Endothelial cell of hepatic sinusoid (primary cell): ENCODE measurements around the gene VPS25.

ENCODE experiments used
- in situ Hi-C: cut with HindIII; loops from 2 replicates; pipeline ENCODE4 v1.10.0; 2017; ENCODE audit warnings: low sequenced_read_pairs

The VPS25 gene

GRCh38 chr17:42792545-42792944 is 19.3 kb downstream of the VPS25 start:
- in situ Hi-C loops = no loop called here

- in situ Hi-C loops = no loop called here
Observed at GRCh38 chr17:42795061-42795460, 21.8 kb downstream of the VPS25 start.

DNA sequence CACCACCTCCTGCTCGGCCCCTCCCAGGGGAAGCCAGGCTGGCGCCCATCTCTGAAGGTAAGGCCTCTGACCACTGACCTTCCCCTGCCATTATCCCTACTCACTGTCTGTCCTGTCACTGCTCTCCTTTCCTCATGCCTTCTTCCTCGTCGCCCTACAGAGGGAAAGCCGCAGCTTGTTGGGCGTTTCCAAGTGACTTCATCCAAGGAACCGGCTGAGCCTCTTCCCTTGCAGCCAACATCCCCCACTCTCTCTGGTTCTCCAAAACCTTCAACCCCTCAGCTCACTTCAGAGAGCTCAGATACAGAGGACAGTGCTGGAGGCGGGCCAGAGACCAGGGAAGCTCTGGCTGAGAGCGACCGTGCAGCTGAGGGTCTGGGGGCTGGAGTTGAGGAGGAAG is 22.2 kb downstream of the VPS25 start:
- in situ Hi-C loops = no loop called here

- in situ Hi-C loops = no loop called here
Observed at GRCh38 chr17:42796066-42796758, 23.0 kb downstream of the VPS25 start.

DNA sequence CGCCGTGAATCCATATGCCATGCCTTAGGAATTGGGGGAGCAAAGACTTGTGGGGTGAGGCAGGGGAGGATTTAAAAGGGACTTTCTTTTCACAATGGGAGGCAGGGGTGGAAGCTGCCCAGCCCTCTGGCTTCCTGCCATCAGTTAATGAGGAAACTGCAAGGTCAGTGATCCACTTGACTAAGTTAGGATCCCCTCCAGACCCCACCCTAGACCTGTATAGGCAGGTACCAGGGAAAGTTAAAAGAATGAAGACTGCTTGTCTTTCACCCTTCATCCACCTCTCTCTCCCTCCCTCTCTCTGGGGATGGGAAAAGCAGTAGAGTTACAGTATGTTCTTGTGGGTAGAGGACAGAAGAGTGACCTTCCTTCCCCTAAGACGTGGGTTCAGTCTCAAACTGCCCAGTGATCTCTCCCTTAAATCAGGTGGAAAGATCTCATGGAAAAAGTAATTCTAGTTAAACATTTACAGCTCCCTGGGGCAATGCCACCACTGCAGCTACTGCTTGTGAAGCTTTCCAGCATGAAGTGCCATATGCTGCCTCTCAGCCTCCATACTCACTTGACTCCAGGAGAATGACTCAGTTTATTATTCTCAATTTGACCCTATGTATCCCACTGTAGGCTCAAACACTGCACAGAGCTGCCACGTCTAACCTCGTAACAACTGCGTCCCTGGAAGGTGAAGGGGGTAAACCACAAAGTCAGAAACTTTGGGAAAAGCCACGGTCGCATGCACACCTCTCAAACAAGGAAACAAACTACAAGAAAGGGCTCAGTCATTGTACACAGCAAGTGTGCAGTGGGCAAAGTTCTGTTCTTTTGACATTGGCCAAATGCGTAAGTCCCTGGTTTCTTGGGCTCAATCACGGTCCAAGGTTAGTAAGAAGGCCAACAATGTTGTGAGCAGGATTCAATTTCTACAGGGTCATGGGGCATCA is 24.1 kb downstream of the VPS25 start:
- in situ Hi-C loops = no loop called here

GRCh38 chr17:42798011-42798382 is 24.7 kb downstream of the VPS25 start:
- in situ Hi-C loops = no loop called here

DNA sequence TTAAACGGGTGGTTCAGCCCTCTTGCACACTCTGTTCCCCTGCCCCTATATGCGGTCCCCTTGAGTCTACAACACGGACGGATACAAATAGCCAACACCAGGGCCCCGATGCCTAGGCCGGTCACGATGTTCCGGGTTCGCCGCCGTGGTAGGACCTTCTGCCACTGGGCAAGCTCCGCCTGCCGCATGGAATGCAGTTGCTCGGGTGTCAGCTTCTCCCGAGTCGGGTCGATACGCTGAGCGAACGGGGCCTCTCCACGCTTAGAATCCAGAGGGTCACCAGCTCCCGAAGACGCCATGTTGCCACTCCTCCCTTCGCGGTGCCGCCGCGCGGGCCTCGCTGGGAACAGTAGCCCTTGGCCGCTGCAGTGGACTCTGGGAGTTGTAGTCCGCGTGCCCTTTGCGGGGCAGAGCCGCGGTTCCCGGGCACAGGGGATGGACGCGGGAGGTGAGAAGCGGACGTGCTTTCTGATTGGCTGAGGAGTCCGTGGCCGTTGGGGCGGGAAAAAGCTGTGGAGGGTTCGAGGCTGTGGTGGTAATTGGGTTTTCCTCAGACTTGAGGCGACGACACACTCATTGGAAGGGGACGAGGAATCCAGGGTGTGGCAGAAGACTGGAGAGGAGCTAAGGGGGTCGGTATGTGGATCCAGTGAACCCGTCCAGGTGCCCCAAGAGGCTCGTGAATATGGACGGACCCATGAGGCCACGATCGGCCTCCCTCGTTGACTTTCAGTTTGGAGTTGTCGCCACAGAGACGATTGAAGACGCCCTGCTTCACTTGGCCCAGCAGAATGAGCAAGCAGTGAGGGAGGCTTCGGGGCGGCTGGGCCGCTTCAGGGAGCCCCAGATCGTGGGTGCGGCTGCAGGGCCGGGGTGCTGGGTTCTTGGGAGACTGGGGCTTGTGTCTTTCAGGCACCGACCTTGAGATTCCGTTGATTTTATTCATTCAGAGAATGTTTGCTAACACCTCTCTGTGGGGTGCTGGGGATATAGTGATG is 25.4 kb downstream of the VPS25 start, which contains the start of the genes CNTD1 and COA3:
CNTD1 (plus strand) TSS at position 479 of the 998 bp plus-strand sequence; CDS start at position 686, 207 bp downstream.
COA3 (minus strand) TSS at position 322 of the 998 bp plus-strand sequence; CDS start at position 299, 23 bp downstream.
- in situ Hi-C loops = no loop called here

- in situ Hi-C loops = no loop called here
Observed at GRCh38 chr17:42803074-42803883, 30.0 kb downstream of the VPS25 start.

- in situ Hi-C loops = no loop called here
Observed at GRCh38 chr17:42804918-42805367, 31.7 kb downstream of the VPS25 start.

- in situ Hi-C loops = no loop called here
Observed at GRCh38 chr17:42806249-42806648, 33.0 kb downstream of the VPS25 start.

DNA sequence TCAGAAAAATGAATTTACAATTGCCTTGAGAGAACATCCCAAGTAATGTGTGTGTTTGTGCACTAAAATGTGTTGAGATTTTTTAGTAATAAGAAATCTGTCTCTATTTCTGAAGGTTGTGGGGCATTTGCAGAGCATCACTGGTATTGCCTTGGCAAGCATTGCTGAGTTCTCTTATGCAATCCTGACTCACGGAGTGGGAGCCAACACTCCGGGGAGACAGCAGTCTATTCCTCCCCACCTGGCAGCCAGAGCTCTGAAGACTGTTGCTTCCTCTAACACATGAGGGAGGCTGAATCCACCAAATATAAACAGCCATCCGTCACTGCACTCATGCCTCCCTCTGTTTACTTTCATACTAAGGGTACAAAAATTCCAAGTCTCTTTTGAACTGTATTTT is 36.0 kb downstream of the VPS25 start:
- in situ Hi-C loops = no loop called here

GRCh38 chr17:42814633-42815399 is 41.6 kb downstream of the VPS25 start:
- in situ Hi-C loops = loop anchor here (5.0 to 10.0 kb wide), 2 partner anchors 70 to 83 kb away; no protein-coding TSS in a partner anchor

DNA sequence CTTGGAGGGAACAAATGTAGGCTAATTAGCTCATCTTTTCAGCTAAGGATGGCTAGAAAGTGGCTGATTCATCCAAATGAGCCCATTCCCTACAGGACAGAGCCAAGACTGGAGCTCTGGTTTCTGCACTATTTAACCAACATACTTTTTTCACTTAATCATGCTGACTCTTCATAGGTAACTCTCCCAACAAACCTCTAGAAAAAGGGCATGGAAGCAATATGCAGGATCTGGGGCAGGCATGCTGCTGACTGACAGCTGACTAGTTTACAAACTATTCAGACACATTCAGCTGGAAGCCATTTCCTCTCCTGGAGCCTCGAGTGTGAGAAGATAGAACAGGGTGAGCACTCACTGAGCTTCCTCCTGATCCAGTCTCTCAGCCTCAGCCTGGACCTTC is 44.6 kb downstream of the VPS25 start:
- in situ Hi-C loops = loop anchor here (10.0 kb wide), 1 partner anchor 67 kb away; no protein-coding TSS in a partner anchor

- in situ Hi-C loops = loop anchor here (10.0 kb wide), 1 partner anchor 66 kb away; no protein-coding TSS in a partner anchor
Observed at GRCh38 chr17:42818379-42818778, 45.1 kb downstream of the VPS25 start.

DNA sequence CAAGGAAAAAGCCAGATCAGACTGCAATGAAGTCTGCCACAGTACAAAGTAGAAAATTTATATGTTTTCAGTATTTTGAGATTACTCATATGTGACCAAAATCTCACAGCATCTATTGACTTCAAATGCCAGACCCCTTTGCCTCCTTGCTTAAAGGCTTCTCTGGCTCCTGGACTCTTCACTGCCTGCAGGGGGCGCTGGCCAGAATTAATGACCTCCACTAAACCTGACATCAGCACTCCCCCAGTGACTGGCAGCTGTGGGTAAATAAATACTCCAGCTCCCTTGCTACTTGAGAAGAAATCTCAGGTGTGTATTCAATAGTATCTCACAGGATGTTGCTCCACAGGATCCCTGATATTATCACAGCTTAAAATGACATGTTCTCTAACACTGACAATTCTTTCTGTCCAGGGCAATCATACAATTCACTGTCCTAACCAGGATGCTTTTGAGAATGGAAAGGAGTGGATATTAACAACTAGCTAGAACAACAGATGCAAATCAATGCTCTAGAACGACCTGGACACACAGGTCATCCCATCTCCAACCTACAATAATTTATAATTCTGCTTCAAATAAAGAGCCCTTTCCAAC is 46.8 kb downstream of the VPS25 start:
- in situ Hi-C loops = loop anchor here (10.0 kb wide), 1 partner anchor 65 kb away; no protein-coding TSS in a partner anchor

DNA sequence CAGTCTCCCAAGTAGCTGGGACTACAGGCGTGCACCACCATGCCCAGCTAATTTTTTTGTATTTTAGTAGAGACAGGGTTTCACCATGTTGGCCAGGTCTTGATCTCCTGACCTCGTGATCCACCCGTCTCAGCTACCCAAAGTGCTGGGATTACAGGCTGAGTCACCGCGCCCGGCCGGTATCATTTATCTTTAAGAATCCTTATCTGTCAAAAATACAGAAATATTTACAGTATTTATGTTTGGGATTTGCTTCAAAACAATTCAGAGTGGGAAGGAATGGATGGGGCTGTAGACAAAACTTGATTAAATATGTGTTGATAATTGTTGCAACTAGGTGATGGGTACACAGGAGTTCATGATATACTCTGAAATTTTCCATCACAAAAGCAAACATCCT is 47.9 kb downstream of the VPS25 start:
- in situ Hi-C loops = no loop called here

DNA sequence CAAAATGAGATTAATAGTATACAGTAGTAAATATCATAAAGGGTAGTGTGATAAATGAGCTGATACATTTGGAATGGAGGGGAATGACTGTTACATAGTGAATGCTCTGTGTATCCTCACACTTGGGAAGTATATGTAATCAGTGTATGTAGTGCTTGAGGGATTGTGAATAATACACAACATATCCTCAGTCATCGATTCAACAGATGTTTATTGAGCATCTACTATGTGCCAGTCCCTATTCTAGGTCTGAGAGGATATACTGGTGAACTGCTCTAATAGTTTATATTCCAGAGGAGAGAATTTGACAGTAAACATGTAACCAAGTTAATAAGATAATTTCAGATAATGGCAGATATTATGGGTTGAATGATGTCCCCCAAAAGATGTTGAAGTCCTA is 54.2 kb downstream of the VPS25 start:
- in situ Hi-C loops = no loop called here
